Measurements from ENCODE around the gene CALML6.

CALML6 gene

DNA sequence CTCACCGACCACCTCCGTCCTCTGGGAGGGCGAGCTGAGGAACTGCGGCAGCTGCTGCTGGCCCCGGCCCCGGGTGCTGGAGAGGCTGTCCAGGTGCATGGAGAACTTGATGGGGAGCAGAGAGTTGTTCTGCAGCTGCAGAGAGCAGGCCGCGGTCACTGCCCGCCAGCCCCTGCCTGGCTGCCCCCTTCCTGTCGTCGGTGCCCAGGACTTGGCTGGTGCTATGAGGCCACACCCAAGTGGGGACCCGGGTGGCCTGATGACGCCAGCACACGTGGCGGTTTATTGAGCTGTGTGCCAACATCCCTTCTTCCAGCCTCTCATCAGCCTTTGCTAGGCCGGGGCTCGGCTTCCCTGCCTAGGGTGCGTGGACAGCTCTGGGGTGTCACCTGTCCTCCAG, 9.3 kb downstream of the CALML6 start:
- no peak for DNase-seq (ENCODE audit: low read depth)
- no peak overlapping the region for H3K4me3 ChIP-seq (ENCODE audit: low read depth, low read length)
- TF ChIP-seq, protein P1, sequence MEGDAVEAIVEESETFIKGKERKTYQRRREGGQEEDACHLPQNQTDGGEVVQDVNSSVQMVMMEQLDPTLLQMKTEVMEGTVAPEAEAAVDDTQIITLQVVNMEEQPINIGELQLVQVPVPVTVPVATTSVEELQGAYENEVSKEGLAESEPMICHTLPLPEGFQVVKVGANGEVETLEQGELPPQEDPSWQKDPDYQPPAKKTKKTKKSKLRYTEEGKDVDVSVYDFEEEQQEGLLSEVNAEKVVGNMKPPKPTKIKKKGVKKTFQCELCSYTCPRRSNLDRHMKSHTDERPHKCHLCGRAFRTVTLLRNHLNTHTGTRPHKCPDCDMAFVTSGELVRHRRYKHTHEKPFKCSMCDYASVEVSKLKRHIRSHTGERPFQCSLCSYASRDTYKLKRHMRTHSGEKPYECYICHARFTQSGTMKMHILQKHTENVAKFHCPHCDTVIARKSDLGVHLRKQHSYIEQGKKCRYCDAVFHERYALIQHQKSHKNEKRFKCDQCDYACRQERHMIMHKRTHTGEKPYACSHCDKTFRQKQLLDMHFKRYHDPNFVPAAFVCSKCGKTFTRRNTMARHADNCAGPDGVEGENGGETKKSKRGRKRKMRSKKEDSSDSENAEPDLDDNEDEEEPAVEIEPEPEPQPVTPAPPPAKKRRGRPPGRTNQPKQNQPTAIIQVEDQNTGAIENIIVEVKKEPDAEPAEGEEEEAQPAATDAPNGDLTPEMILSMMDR (conservative IDR thresholded peaks at IDR 0.05; ENCODE audit: low read depth, low read length) = no peak

DNA sequence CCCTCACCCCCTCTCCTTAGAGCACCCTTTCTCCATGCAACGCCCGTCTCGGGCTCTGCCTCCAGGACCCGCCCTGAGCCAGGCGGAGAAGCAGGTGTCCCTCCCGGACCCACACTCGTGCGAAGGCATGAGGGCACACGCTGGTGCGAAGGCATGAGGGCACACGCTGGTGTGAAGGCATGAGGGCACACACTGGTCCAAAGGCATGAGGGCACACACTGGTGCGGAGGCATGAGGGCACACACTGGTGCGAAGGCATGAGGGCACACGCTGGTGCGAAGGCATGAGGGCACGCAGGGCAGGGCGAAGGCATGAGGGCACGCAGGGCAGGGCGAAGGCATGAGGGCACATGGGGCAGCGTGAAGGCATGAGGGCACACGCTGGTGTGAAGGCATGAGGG, 9.8 kb downstream of the CALML6 start:
- no peak for DNase-seq (ENCODE audit: low read depth)

GRCh38 chr1:1925437-1926345, 10.6 kb downstream of the CALML6 start:
- TF ChIP-seq, protein P1 (conservative IDR thresholded peaks at IDR 0.05; ENCODE audit: low read depth, low read length) = no peak
- no peak overlapping the region for H3K4me3 ChIP-seq (ENCODE audit: low read depth, low read length)
- DNase-seq (ENCODE audit: low read depth) = no peak

More for the DNA sequence above, 9.8 kb downstream of the CALML6 start:
- TF ChIP-seq, protein P1 (conservative IDR thresholded peaks at IDR 0.05; ENCODE audit: low read depth, low read length) = no peak
- no peak overlapping the region for H3K4me3 ChIP-seq (ENCODE audit: low read depth, low read length)

DNA sequence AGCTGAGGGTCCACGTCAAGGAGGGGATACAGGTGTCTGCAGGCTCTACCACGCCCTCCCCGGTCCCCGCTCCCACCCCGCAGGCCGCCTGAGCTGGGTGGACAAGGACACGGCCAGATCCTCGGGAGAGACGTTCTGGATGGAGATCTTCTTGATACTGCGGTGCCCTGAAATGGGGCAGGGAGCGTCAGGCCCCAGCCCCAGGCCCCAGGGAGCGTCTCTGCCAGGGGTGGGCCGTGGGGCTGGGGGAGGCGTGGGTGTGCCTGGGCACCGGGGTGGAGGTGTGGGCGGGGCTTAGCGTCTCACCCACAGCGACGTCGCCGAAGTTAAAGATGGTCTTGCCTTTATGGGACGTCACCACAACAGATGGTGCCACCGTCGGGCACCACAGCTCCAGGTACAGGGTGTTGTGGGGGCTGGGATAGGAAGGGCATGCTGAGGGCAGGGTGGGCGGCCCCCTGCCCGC, 11.3 kb downstream of the CALML6 start:
- H3K4me3 ChIP-seq (ENCODE audit: low read depth, low read length) = no peak overlapping the region
- TF ChIP-seq, protein P1 (conservative IDR thresholded peaks at IDR 0.05; ENCODE audit: low read depth, low read length) = no peak
- DNase-seq (ENCODE audit: low read depth) = no peak

DNA sequence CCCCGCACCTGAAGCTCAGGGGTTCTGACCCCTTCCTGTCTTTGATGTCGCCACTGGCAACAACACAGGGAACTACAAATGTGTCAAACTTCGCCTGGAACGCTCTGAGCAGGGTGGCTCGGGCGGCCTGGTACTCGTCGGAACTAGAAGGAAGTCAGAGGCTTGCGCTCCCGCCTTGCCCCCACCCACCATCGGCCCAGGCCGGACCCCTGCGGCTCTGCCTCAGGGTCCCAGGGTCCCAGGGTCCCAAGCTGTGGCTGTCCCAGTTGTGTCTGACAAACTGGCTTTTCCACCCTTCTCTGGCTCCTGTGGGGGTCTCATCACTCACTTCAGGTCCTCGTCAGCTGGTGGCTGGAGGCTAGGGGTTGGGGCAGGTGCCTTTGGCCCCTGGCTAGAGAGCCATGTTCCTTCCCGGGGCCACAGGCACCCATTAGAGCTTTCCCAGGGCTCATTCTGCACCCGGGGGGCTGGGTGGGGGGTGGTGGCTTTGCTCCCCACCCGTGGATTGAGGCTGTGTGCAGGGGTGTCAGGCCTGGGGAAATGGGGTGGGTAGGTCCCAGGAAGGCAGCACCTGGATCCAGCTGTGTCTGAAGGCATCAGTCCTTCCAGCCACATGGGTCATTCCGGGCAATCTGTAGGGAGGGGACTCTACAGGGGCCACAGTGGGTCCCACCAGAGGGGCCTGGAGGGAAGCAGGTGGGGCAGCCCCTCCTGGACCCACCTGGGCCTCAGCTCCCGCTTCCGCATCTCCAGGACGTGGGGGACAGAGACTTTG, 12.0 kb downstream of the CALML6 start:
- H3K4me3 ChIP-seq (ENCODE audit: low read depth, low read length) = no peak overlapping the region
- DNase-seq (ENCODE audit: low read depth) = no peak
- TF ChIP-seq, protein P1 (conservative IDR thresholded peaks at IDR 0.05; ENCODE audit: low read depth, low read length) = no peak

GRCh38 chr1:1927751-1928150, 12.7 kb downstream of the CALML6 start:
- TF ChIP-seq, protein P1 (conservative IDR thresholded peaks at IDR 0.05; ENCODE audit: low read depth, low read length) = no peak
- no peak overlapping the region for H3K4me3 ChIP-seq (ENCODE audit: low read depth, low read length)
- DNase-seq (ENCODE audit: low read depth) = no peak

All from choroid plexus epithelial cell (primary cell).